Left ventricle myocardium inferior (tissue), 1 donor: Measurements from ENCODE around the gene RTN4. TPM values are rescaled to one million over a fixed set of nuclear protein-coding genes. Genes with fewer than 3 reads are reported as not detected.
"Not testable (repeated sequence)": the region's sequence is repeated elsewhere in the genome, so short reads cannot be mapped to it uniquely, and the experiment has no call there.

Experiments
- DNase-seq: peaks from one replicate; pipeline ENCODE4 v3.0.0-alpha.2; 2020
- H3K27ac ChIP-seq: fragments of 200-600 bp; replicated peaks from 2 replicates; pipeline ENCODE4 v1.8.0; 2021
- H3K27me3 ChIP-seq: fragments of 200-600 bp; 2 replicates; pipeline ENCODE4 v1.8.0; 2021; ENCODE audit warnings: low read depth
- H3K36me3 ChIP-seq: fragments of 200-600 bp; 2 replicates; pipeline ENCODE4 v1.8.0; 2021
- H3K4me1 ChIP-seq: fragments of 200-600 bp; 2 replicates; pipeline ENCODE4 v1.8.0; 2021
- H3K4me3 ChIP-seq: fragments of 200-600 bp; 2 replicates; pipeline ENCODE4 v1.8.0; 2021; ENCODE audit warnings: mild to moderate bottlenecking, moderate library complexity
- H3K9me3 ChIP-seq: fragments of 200-600 bp; replicated peaks from 2 replicates; pipeline ENCODE4 v1.8.0; 2021
- intact Hi-C: fragments of 100-400 bp; cut with micrococcal nuclease; formaldehyde crosslinking; loops from one replicate; pipeline ENCODE4 v1.11.0; 2022
- total RNA-seq: library from RNA; stranded (reverse); fragmentation: NEBNext Ultra II Directional; extraction: Animal tissue kit (Norgen Biotek cat#: 25700); gene quantifications from one replicate; pipeline ENCODE4 v1.2.1, GENCODE V29; 2021
- TF ChIP-seq, protein P1 (sequence below): fragments of 200-600 bp; IDR thresholded peaks from 2 replicates; pipeline ENCODE4 v1.8.0; 2021; ENCODE audit warnings: antibody characterized with exemption, mild to moderate bottlenecking, borderline replicate concordance
- donor health status: DM: no; HTN: yes; CAD: no; lungs with severe emphysema.

The RTN4 gene
- total RNA-seq, 1 donor from 2014 or later, result 105 TPM

DNA sequence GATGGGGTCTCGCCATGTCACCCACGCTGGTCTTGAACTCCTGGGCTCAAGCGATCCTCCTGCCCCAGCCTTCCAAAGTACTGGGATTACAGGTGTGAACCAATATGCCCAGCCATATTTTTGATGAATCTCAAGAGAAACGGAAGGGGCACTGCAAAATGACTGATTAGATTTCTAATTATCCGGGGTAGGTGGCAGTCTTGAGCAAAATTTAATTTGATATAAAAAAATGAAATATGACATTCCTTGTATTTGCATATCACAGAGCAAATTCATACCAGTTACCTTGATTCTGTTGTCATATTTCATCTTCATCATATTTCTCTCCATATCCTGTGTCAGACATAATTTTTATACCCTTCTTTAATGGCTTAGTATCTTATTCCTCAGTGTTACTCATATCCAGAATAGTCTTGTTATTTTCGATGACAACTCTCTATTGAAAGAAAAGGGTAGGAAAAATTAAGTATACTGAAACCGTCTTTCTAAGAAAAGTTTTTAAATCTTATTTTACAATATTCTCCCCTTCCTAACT, 30.0 kb upstream of the RTN4 start:
- no peak overlapping the region for H3K27ac ChIP-seq
- DNase-seq, result no peak
- no peak overlapping the region for H3K4me3 ChIP-seq
- intact Hi-C loops, result no loop called here
- no peaks in the 10 kb centered on the region for H3K27me3 ChIP-seq
- no peaks in the 10 kb centered on the region for H3K36me3 ChIP-seq
- peaks cover 13% of the 10 kb centered on the region for H3K9me3 ChIP-seq
- H3K4me1 ChIP-seq, result peaks cover 6% of the 10 kb centered on the region
- TF ChIP-seq, protein P1, sequence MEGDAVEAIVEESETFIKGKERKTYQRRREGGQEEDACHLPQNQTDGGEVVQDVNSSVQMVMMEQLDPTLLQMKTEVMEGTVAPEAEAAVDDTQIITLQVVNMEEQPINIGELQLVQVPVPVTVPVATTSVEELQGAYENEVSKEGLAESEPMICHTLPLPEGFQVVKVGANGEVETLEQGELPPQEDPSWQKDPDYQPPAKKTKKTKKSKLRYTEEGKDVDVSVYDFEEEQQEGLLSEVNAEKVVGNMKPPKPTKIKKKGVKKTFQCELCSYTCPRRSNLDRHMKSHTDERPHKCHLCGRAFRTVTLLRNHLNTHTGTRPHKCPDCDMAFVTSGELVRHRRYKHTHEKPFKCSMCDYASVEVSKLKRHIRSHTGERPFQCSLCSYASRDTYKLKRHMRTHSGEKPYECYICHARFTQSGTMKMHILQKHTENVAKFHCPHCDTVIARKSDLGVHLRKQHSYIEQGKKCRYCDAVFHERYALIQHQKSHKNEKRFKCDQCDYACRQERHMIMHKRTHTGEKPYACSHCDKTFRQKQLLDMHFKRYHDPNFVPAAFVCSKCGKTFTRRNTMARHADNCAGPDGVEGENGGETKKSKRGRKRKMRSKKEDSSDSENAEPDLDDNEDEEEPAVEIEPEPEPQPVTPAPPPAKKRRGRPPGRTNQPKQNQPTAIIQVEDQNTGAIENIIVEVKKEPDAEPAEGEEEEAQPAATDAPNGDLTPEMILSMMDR, result no peak

DNA sequence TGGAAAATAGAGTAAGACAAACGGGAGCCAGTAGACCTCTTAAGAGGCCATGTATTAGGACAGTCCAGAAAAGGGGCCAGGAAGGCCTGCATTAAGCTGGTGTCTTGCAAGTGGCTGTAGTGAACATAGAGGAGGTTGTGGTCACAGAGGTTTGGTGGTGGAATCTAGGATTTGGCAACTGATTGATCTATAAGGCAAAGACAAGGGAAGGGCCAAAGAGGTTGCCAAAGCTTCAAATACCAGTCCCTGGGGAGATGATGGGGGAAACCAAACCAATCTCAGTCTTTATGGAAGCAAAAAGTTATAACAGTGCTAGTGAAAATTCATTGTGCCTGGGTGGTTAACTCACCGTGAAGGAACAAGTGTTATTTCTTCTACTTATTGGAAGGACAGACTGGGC, 28.7 kb upstream of the RTN4 start:
- DNase-seq, result no peak
- Histone ChIP-seq H3K27ac (no peak overlapping the region), H3K4me1 (peaks cover 6% of the 10 kb centered on the region), H3K27me3 (no peaks in the 10 kb centered on the region), H3K36me3 (no peaks in the 10 kb centered on the region), H3K4me3 (no peak overlapping the region), H3K9me3 (peaks cover 13% of the 10 kb centered on the region)
- intact Hi-C loops, result no loop called here
- TF ChIP-seq, protein P1, result no peak

DNA sequence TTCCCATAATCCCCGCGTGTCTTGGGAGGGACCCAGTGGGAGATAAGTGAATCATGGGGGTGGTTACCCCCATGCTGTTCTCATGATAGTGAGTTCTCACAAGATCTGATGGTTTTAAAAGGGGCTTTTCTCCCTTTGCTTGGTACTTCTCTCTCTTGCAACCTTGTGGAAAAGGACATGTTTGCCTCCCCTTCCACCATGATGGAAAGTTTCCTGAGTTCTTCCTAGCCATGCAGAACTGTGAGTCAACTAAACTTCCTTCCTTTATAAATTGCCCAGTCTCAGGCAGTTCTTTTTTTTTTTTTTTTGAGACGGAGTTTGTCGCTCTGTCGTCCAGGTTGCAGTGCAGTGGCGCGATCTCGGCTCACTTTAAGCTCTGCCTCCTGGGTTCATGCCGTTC, 26.5 kb upstream of the RTN4 start:
- no peak for DNase-seq
- Histone ChIP-seq H3K27me3 (no peaks in the 10 kb centered on the region), H3K4me3 (no peak overlapping the region), H3K4me1 (no peaks in the 10 kb centered on the region), H3K36me3 (no peaks in the 10 kb centered on the region), H3K27ac (no peak overlapping the region), H3K9me3 (peaks cover 13% of the 10 kb centered on the region)
- intact Hi-C loops, result no loop called here
- TF ChIP-seq, protein P1, result no peak

DNA sequence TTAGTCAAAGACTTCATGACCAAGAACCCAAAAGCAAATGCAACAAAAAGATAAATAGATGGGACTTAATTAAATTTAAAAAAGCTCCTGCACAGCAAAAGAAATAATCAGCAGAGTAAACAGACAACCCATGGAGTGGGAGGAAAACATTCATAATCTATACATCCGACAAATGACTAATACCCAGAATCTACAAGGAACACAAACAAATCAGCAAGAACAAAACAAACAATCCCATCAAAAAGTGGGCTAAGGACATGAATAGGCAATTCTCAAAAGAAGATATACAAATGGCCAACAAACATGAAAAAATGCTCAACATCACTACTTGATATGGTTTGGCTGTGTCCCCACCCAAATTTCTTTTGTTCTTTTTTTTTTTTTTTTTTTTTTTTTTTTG, 25.8 kb upstream of the RTN4 start:
- H3K9me3 ChIP-seq, result peaks cover 11% of the 10 kb centered on the region
- DNase-seq, H3K27ac ChIP-seq, H3K4me1 ChIP-seq, H3K27me3 ChIP-seq, H3K36me3 ChIP-seq, H3K4me3 ChIP-seq, intact Hi-C loops: not testable (repeated sequence)

DNA sequence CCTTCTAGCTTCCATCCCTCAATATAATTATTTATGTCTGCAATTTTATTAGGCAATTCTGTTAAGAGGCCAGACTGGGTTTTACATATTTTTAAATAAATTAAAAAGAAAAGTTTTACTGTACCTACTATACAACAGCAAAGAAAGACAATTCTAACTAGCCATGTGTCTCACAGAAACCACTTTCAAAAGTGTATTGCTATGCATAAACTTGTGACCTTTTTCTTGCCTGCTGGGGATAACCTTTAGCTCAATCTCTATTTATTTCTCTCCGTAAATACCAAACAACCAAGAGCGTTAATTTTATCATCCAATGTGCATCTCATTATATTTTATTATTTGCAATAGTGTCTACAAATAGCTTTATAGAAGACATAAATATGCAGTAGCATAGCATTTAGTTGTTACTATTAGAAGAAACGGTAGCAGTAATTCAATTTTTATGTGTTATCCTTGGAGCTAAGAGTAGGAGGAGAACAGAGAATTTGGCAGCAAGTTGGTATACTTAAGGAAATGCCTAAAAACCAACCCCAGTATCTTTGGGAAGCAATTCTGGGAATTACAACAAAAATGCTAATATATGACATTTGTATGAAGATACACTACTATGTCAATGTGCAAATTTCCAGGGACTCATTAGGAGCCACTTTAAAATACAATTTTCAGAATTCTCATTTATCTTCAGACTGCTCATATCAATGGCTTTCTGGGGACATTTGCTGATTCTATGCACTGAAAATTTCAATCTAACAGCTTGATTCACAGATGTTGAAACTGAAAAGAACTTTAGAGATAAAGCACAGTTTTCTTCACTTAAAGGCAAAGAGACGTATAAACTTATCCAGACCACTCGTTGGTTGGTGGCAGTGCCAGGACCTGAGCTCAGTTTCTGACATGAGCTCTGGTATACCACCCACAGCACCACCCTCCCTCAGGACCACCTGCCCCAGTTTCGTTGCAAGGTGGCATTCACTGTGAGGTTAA, 23.0 kb upstream of the RTN4 start:
- Histone ChIP-seq H3K27me3 (no peaks in the 10 kb centered on the region), H3K9me3 (no peaks in the 10 kb centered on the region), H3K4me3 (no peak overlapping the region), H3K27ac (no peak overlapping the region), H3K36me3 (no peaks in the 10 kb centered on the region), H3K4me1 (peaks cover 5% of the 10 kb centered on the region)
- intact Hi-C loops, result no loop called here
- TF ChIP-seq, protein P1, result no peak
- DNase-seq, result no peak
